GM18951 (cell line): ENCODE measurements around the gene GOLT1B.

Experiments used
- POLR2A ChIP-seq: IDR thresholded peaks from 4 replicates; pipeline ENCODE4 v1.6.1; 2011; ENCODE audit warnings: mild to moderate bottlenecking; ENCODE audit not compliant: insufficient read length, insufficient read depth; ENCODE audit errors: extremely low read depth
- in situ Hi-C: fragments of 300-500 bp; cut with MboI; formaldehyde crosslinking; loops from one replicate; pipeline ENCODE4 v1.12.0; 2022; ENCODE audit warnings: low sequenced_read_pairs, mixed read lengths, inconsistent platforms; ENCODE audit not compliant: unreplicated experiment

The GOLT1B gene

DNA sequence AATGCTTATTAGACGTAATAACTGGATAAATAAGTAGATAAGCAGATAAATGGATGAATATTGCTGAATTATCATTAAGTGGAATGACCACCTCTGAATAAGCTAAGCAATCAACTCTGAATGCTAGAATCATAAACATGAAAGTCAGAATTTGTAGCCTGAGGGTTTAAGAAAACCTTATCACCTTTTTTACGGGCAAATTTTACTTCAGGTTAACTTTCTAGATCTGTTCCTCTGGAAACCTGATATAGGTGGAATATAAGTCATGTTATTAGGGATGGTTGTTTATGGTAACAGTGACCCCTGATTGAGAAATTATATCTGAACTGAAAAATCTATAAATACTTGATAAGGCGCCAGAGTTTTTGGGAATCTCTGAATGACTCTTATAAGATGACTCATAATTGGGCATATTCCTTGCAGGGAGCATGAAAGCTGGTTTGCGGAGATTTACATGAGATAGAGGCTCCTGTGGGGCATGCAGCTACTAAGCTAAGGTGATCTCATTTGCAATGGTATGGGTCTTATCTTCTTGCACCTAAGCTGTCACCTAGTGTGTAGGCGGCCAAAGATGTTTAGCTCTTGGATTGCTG lies 36.6 kb downstream of the GOLT1B start:
- in situ Hi-C loops: no loop called here
- TF ChIP-seq POLR2A: no peak

DNA sequence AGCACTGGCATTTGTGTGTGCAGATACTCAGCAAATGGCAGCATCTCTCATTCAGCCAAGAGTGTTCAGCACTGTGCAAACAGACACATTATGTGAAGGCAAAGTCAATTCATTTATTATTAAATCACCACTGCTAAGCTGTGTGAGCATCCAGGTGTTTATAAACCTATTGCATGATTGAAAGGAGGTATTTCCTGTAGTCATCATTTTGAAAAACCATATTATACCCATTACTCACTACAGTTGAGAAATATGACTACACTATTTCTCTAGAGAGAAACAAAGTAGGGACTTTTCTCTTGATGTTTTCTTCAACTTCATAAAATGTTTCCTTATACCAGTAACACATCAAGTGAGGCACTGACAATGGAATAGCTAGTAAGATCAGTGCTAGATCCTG lies 38.2 kb downstream of the GOLT1B start:
- in situ Hi-C loops: no loop called here
- TF ChIP-seq POLR2A: no peak

DNA sequence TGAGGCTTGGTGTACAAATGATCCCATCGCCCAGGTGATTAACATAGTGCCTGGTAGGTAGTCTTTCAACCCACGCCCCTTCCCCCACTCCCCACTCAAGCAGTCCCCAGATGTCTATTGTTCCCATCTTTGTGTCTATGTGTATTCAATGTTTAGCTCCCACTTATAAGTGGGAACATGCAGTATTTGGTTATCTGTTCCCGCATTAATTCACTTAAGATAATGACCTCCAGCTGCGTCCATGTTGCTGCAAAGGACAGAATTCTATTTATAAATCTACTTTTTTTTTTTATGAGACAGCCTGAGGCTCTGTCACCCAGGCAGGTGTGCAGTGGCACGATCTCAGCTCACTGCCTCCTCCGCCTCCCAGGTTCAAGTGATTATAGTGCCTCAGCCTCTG lies 40.2 kb downstream of the GOLT1B start:
- no peak for TF ChIP-seq POLR2A
- in situ Hi-C loops: no loop called here

DNA sequence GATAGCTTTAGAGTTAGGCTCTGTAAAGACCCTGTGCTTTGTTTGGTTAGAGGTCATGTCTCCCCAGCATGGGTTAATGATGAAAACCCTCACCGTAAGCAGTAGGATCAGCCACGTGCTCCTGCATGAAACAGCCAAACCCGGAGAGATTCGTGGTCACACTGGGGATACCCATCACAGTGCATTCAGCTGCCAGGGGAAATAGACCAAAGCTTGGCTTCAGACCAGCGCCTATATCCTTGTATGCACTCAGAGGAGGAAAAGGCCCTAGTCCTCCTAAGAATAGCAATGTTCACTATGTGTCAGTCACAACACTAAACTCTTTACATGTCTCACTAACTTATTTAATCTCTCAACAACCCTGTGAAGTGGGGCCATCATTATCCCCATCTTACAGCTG lies 40.8 kb downstream of the GOLT1B start:
- in situ Hi-C loops: no loop called here
- no peak for TF ChIP-seq POLR2A

DNA sequence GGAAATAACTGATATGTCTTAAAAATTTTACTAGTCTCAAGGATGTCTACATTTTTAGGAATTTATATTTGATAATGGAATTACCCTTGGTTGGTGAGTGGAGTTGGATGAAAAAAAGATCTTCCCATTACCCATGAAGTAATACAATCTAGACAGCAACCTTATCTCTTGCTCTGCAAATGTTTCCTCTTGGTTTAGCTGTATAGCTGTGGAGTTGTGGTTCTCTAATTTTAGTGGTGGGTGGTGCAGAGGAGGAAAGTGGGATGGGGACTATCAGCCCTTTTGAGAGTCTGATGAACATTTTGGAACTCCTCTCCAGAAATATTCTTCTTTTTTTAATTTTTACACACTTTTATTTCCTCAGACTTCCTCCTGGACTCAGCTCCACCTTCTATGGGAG lies 41.6 kb downstream of the GOLT1B start:
- no peak for TF ChIP-seq POLR2A
- in situ Hi-C loops: no loop called here

DNA sequence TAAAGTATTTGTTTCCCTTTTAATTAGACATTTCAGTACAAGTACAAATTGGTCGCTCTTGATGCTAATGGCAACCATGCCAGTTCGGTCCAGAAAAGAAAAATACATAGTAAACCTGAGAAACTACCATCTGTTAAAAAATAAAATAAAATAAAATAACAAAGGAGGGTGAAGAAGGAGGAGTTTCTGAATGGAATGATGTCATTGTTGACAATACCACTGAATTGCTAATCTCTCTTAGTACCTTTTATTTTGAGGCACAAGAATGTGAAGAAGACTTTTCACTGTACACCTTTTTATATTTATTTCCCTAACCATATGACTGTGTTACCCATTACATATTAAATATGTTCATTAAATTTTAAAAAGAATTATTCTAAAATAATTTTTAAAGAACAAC lies 44.0 kb downstream of the GOLT1B start:
- in situ Hi-C loops: no loop called here

DNA sequence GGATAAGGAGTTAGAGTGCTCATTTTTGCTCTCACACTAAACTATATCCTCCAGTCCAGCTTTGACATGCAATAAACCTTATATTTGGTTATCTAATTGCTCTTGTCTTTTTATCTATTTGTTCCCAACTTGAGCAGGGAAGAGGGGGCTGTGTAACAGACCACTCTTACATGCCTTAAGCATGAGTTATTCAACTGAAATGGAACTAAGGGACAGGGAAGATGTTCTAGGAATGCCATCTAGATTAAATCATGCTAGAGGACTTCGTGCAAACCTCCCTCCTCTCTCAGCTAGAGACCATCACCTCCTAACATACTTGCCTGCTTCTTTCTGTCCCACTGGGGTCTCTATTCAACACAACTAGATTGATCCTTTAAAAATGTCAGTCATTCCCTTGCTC lies 45.1 kb downstream of the GOLT1B start:
- in situ Hi-C loops: no loop called here
- TF ChIP-seq POLR2A: no peak

More for the DNA sequence above, 44.0 kb downstream of the GOLT1B start:
- no peak for TF ChIP-seq POLR2A

DNA sequence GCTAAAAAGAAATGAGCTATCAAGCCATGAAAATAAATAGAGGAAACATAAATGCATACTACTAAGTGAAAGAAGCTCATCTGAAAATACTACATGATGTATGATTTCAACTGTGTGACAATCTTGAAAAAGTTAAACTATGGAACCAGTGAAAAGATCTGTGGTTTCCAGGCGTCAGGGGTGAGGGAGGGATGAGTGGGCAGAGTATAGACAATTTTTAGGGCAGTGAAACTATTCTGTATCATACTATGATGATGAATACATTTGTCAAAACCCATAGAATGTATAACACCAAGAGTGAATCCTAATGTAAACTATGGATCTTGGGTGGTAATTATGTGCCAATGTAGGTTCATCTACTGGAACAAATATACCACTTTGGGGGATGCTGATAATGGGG lies 45.8 kb downstream of the GOLT1B start:
- no peak for TF ChIP-seq POLR2A
- in situ Hi-C loops: no loop called here

DNA sequence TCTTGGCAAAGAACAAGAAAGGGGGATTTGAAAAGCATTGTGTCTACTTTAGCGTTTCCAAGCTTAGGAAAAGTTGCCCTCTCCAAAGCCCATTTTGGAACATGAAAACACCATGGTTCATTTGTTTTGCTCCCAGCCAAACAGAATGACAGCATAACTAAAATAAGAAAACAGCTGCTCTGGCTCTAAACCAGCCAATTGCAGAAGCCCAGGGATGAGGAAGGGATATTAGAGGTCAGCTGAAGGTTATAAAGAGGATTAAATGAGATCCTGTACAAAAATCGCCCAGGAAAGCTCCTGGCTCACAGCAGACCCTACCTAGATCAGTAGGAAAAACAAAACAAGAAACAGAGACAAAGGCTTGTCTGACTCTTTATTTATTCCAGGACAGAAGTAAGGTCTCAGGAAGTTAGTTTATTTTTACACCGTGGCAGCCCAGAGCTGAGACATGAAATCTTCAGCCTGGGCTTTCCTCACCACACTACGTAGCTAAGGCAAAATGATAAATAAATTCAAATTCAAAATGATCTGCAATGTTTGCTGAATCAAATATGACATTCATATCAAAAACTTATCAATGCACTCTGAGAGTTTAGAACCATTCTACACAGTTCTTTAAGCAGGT lies 50.4 kb downstream of the GOLT1B start:
- in situ Hi-C loops: no loop called here
- no peak for TF ChIP-seq POLR2A

DNA sequence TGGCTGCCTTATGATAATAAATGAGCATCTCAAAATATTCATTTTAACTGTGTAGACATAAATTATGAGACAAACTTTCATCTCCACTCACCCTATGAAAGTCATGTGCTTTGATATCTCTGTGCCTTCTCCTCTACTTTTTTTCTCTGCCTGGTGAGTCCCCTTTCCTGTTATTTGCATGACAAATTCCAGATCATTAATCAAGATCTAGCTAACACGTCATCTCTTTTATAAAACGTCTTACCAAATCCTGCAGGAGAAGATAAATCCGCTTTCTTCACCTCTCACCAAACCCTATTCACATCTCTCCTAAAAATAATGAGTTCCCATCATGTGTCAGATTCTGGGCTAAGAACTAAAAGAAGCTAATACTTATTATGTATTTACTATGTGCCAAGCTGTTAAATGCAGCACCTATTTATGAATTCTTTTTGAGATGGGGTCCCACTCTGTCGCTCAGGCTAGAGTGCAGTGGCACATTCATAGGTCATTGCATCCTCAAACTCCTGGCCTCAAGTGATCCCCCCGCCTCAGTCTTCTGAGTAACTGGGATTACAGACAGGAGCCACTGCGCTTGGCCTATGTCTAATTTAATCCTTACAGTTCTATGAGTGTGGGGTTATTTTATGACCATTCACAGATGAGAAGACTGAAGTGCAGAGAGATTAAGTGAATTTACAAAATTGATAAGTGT lies 51.2 kb downstream of the GOLT1B start:
- in situ Hi-C loops: no loop called here
- no peak for TF ChIP-seq POLR2A

DNA sequence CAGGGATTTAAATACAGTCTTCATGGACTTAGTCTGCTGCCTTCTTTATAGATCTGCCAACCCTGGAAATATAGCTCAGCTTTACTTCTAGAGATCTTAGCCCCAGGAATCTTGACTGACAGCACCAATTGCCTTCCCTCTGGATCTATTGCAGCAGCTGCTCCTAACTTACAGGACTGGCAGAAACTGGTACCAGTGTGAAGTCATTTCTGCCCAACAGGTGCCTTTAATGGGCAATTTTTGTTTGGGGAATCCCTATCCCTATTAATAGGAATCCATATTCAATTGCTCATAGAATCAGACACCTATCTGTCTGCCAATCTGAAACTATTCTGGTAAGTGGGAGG lies 51.7 kb downstream of the GOLT1B start:
- no peak for TF ChIP-seq POLR2A
- in situ Hi-C loops: no loop called here

DNA sequence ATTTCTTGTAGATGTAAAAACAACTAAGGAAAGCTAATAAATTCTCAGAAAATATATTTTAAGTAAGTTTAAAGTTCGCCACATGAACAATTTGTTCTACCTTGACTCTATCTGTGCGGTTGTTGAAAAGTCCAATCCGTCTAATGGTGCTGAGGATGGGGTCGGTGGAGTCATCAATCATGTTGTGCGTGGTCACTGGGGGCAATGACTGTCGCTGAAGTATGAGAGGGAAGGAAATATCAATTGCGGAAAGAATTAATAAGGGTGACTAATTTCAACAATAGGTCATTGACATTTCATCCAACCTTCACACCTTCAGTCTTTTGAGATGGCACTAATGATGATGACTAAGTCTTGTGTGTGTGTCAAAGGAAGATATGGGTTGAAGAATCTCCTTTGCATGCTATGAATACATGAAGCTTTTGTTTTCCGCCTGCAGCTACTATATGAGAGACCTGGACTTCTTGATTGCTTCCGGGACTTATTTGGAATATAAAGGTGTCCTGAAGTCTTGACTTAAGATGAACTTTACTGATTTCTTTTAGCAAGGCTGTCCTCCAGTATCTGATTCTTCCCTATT lies 56.6 kb downstream of the GOLT1B start:
- in situ Hi-C loops: no loop called here

DNA sequence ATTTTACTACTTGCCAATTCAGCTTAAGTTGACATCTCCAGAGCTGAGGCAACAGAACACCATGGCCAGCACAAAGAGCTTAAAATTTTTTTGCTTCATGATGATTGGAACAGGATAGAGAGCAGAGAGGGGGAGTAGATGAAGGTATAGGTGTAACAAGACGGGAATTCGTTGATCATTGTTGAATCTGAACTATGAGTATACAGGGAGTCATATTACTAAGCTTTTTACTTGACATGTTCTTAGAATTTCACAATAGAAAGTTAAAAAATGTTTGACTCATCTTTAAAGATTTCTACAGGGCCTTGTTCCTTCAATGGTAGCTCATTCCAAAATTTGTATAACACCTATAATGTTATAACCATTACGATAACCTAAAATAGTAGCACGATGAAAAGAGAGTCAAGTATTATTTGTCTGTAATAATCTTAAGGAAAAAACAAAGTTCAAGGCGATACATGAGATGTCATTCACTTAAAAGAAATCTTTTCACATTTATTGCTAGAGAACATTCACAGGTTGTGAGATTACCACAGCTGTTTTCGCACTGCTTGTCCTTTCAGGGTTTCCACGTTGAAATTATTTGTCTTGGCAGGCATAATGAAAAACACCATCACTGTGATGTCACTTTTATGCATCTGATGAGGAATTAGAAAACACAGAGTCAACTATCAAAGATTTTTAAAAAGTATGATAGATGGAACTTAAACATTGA lies 58.4 kb downstream of the GOLT1B start:
- in situ Hi-C loops: no loop called here
- no peak for TF ChIP-seq POLR2A

More for the DNA sequence above, 56.6 kb downstream of the GOLT1B start:
- no peak for TF ChIP-seq POLR2A
